Thymus (tissue), 14 donors: ENCODE results near the gene FAM180A. TPM values are rescaled to one million over a fixed set of nuclear protein-coding genes. Genes with fewer than 3 reads are reported as not detected.

ENCODE experiments used
- DNase-seq, 9 donors: peaks; one replicate each; pipeline ENCODE4 v3.0.0-alpha.2; 2013; ENCODE audit warnings: low spot score in 9 of 9, low read depth in 6 of 9, missing footprints in 1 of 9
- H3K27ac ChIP-seq, 2 donors: one replicate each; pipeline ENCODE4 v1.5.1; 2013; ENCODE audit warnings: control low read depth in 1 of 2, low read depth in 1 of 2, low read length in 1 of 2, mild to moderate bottlenecking in 1 of 2, moderate library complexity in 1 of 2
- H3K27me3 ChIP-seq, 2 donors: one replicate each; pipeline ENCODE4 v1.5.1; 2013; ENCODE audit warnings: low read length in 1 of 2; ENCODE audit not compliant: control insufficient read depth in 2 of 2, insufficient read depth in 1 of 2
- H3K36me3 ChIP-seq, 2 donors: one replicate each; pipeline ENCODE4 v1.5.1; 2013; ENCODE audit warnings: low read length in 1 of 2, mild to moderate bottlenecking in 1 of 2, moderate library complexity in 1 of 2; ENCODE audit not compliant: control insufficient read depth in 2 of 2, insufficient read depth in 2 of 2
- H3K4me1 ChIP-seq, 2 donors: one replicate each; pipeline ENCODE4 v1.5.1; 2013; ENCODE audit warnings: low read length in 2 of 2; ENCODE audit not compliant: control insufficient read depth in 2 of 2, insufficient read depth in 2 of 2
- H3K4me3 ChIP-seq, 2 donors: one replicate each; pipeline ENCODE4 v1.5.1; 2013; ENCODE audit warnings: low read length in 2 of 2, control low read depth in 1 of 2, mild to moderate bottlenecking in 1 of 2
- H3K9me3 ChIP-seq, 2 donors: one replicate each; pipeline ENCODE4 v1.5.1; 2013; ENCODE audit warnings: low read length in 1 of 2, mild to moderate bottlenecking in 1 of 2; ENCODE audit not compliant: control insufficient read depth in 2 of 2, insufficient read depth in 1 of 2
- WGBS: extraction: QIAGEN DNeasy Blood & Tissue Kit; methylation state at CpG from one replicate; pipeline ENCODE4 v1.1.7; 2013; 5-methylcytosine and 5-hydroxymethylcytosine counted together
- long read RNA-seq, 10 donors: transcript quantifications; one replicate each; lab custom pipeline, GENCODE V29; 2026
- polyA plus RNA-seq: library from polyadenylated mRNA; stranded (reverse); fragments of 200-250 nt; gene quantifications from one replicate; pipeline ENCODE4 v1.2.3, GENCODE V29; 2013
- total RNA-seq: library from RNA; stranded (reverse); fragments of 120-200 nt; gene quantifications from one replicate; pipeline ENCODE4 v1.2.4, GENCODE V29; 2013
- donor health status: healthy.

Gene FAM180A
- total RNA-seq, result 0.05 TPM
- polyA plus RNA-seq, result 0.11 TPM
- long read RNA-seq, donor 1, result 0 reads
- long read RNA-seq, donor 2, result 0 reads
- long read RNA-seq, donor 3, result 0 reads
- long read RNA-seq, donor 4, result 0 reads
- long read RNA-seq, donor 5, result 0 reads
- long read RNA-seq, donor 6, result 0 reads
- long read RNA-seq, donor 7, result 0 reads
- long read RNA-seq, donor 8, result 0 reads
- long read RNA-seq, donor 9, result 0 reads
- long read RNA-seq, donor 10, result 0 reads

DNA sequence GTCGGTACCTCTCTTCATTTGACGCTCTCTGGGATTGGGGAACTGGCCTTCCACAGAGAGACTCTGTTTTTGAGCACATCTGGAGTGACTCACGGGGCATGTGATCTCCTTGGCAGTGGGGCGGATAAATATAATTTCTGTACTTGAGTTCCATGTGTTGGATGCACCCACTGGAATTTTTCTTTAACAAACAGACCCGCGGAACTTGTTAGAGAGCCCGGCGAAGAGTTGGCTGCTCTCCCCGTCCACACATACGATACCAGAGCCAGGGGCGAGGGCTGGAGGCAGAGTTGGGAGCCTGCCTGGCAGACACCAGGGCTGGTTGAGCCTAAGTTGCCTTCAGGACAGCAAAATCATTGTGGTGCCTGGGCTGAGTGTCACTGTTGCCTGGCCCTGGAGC, at the start of gene FAM180A:
Gene FAM180A (minus strand): TSS at position 44 of the 400 bp plus-strand sequence. CDS start 233 bp downstream, outside the sequence.
- Histone ChIP-seq H3K27me3 (peaks cover 0 to 2% of the 10 kb centered on the region in 2 donors), H3K36me3 (no peaks in the 10 kb centered on the region), H3K27ac (no peak within 1 kb of the TSS), H3K9me3 (peaks cover 0 to 3% of the 10 kb centered on the region in 2 donors), H3K4me3 (no peak within 1 kb of the TSS), H3K4me1 (no peaks in the 10 kb centered on the region)
- 94% methylated on average over 11 of the region's 11 CpGs for WGBS
- DNase-seq, result no peak

DNA sequence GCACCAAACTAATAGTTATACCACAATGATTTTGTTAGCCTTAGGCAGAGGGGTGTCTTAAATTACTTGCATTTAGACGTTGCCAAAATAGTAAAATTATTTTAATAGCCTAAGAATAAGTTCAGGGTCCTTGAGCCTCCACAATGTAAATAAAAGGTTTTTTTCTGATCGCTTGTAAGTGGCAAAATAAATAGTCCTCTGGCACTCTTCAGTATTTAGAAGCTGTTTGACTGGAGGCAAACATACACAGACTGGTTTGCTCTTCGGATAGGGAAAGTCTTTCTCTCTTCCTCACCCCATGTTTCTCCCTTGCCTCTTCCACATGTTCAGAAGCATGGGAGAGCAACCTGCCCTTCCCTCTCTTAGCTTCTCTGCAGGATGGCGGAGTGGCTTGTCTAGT, 49.5 kb upstream of the FAM180A start:
- Histone ChIP-seq H3K4me3 (no peak overlapping the region), H3K36me3 (no peaks in the 10 kb centered on the region), H3K27ac (no peak overlapping the region), H3K9me3 (no peaks in the 10 kb centered on the region), H3K4me1 (peaks cover 0 to 10% of the 10 kb centered on the region in 2 donors), H3K27me3 (peaks cover 0 to 2% of the 10 kb centered on the region in 2 donors)
- WGBS, result 93% methylated on average over 4 of the region's 4 CpGs
- no peak for DNase-seq

- H3K4me1 ChIP-seq, result peaks cover 0 to 10% of the 10 kb centered on the region in 2 donors
- H3K4me3 ChIP-seq, result no peak overlapping the region
- no peak for DNase-seq
- H3K9me3 ChIP-seq, result no peaks in the 10 kb centered on the region
- WGBS, result 98% methylated on average over 2 of the region's 2 CpGs
- H3K36me3 ChIP-seq, result no peaks in the 10 kb centered on the region
- H3K27ac ChIP-seq, result peak overlapping the region in 1 of 2 donors; percentile 12
- H3K27me3 ChIP-seq, result peaks cover 0 to 2% of the 10 kb centered on the region in 2 donors
Measured at GRCh38 chr7:135795846-135796570, 47.4 kb upstream of the FAM180A start.

DNA sequence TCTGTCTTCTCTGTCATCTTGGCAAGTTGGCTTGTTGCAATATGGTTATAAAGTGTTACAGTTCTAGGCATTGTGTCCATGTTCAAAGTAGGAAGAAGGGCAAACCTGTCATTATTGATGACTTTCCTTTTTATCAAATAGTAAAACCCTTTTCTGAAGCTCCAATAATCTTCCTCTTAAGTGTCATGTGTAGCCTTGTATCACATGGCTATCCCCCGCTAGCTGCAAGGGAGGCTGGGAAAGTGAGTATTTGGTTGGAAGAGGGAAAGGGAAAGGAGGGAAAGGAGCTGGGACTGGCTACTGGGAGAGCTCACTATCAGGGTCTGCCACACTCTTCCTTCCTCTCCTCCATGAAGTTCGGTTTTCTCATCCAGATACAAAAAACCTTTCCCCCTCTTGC, 45.2 kb upstream of the FAM180A start:
- Histone ChIP-seq H3K9me3 (no peaks in the 10 kb centered on the region), H3K4me3 (no peak overlapping the region), H3K36me3 (no peaks in the 10 kb centered on the region), H3K27ac (no peak overlapping the region), H3K4me1 (peaks cover 0 to 7% of the 10 kb centered on the region in 2 donors), H3K27me3 (no peaks in the 10 kb centered on the region)
- DNase-seq, result no peak
- 98% methylated on average over 2 of the region's 2 CpGs for WGBS

DNA sequence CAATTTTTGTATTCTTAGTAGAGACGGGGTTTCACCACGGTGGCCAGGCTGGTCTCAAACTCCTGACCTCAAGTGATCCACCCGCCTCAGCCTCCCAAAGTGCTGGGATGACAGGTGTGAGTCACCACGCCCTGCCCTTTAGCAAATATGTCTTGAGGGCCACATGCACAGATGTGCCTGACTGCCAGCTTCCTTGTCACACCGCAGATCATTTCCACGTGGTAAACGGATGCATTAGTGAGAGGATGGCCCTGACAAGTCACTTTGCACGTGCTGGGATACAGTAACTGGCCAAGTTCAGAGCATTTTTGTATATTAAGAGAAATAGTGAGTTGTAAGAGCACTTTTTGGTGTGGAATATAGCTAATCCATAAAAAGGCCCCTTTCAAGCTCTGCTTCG, 44.3 kb upstream of the FAM180A start:
- H3K4me1 ChIP-seq, result peaks cover 0 to 7% of the 10 kb centered on the region in 2 donors
- no peaks in the 10 kb centered on the region for H3K27me3 ChIP-seq
- no peaks in the 10 kb centered on the region for H3K36me3 ChIP-seq
- no peaks in the 10 kb centered on the region for H3K9me3 ChIP-seq
- DNase-seq, result no peak
- H3K27ac ChIP-seq, result no peak overlapping the region
- H3K4me3 ChIP-seq, result no peak overlapping the region
- 89% methylated on average over 9 of the region's 9 CpGs for WGBS

GRCh38 chr7:135792363-135792668, 43.7 kb upstream of the FAM180A start:
- H3K27ac ChIP-seq, result no peak overlapping the region
- no peak overlapping the region for H3K4me3 ChIP-seq
- WGBS, result 91% methylated on average over 4 of the region's 4 CpGs
- H3K27me3 ChIP-seq, result no peaks in the 10 kb centered on the region
- no peaks in the 10 kb centered on the region for H3K36me3 ChIP-seq
- DNase-seq, result no peak
- H3K9me3 ChIP-seq, result no peaks in the 10 kb centered on the region
- peaks cover 0 to 7% of the 10 kb centered on the region in 2 donors for H3K4me1 ChIP-seq

- DNase-seq, result no peak
- 82% methylated on average over 7 of the region's 7 CpGs for WGBS
- no peaks in the 10 kb centered on the region for H3K9me3 ChIP-seq
Measured at GRCh38 chr7:135791543-135792362, 43.1 kb upstream of the FAM180A start.

GRCh38 chr7:135790371-135790977, 41.9 kb upstream of the FAM180A start:
- Histone ChIP-seq H3K4me3 (no peak overlapping the region), H3K36me3 (no peaks in the 10 kb centered on the region), H3K27ac (no peak overlapping the region), H3K9me3 (no peaks in the 10 kb centered on the region), H3K4me1 (no peaks in the 10 kb centered on the region), H3K27me3 (no peaks in the 10 kb centered on the region)
- WGBS, result 97% methylated on average over 11 of the region's 11 CpGs
- no peak for DNase-seq

More at GRCh38 chr7:135791543-135792362, 43.1 kb upstream of the FAM180A start:
- H3K27ac ChIP-seq, result no peak overlapping the region
- H3K4me3 ChIP-seq, result no peak overlapping the region
- peaks cover 0 to 3% of the 10 kb centered on the region in 2 donors for H3K4me1 ChIP-seq
- no peaks in the 10 kb centered on the region for H3K36me3 ChIP-seq
- H3K27me3 ChIP-seq, result no peaks in the 10 kb centered on the region
